PC-3 (cell line): ENCODE results near the gene MIAT. TPM values are rescaled to one million over a fixed set of nuclear protein-coding genes. Genes with fewer than 3 reads are reported as not detected.
"Not testable (repeated sequence)": the region's sequence is repeated elsewhere in the genome, so short reads cannot be mapped to it uniquely, and the experiment has no call there.

ENCODE experiments used
- ATAC-seq: fragments of 200-7000 bp; cut with Tn5 transposase; 2 replicates; pipeline ENCODE4 v1.9.1; 2020; ENCODE audit warnings: mild to moderate bottlenecking, moderate library complexity
- BruUV-seq: library from RNA; stranded (reverse); fragments of 400-500 nt; replicated peaks from 2 replicates; lab custom pipeline; 2021; lab: Mats Ljungman, UMichigan
- CTCF ChIA-PET: fragments of 300-600 bp; sonication (Branson Sonifier 250); formaldehyde crosslinking; loops from one replicate; lab custom pipeline; 2022; ENCODE audit warnings: antibody characterized with exemption; lab: Charles Lee
- POLR2A ChIA-PET: fragments of 300-600 bp; sonication (Branson Sonifier 250); formaldehyde crosslinking; loops from one replicate; lab custom pipeline; 2022; ENCODE audit warnings: antibody characterized with exemption; ENCODE audit not compliant: unreplicated experiment; lab: Charles Lee
- DNase-seq: peaks from one replicate; pipeline ENCODE4 v3.0.0-alpha.2; 2015
- H2AFZ ChIP-seq: fragments of 300-600 bp; sonication (generic); 2 replicates; pipeline ENCODE4 v1.6.0; 2016; ENCODE audit warnings: antibody characterized with exemption, low read length
- H3F3A ChIP-seq: fragments of 300-600 bp; sonication (generic); one replicate; pipeline ENCODE4 v1.6.0; 2017; ENCODE audit warnings: antibody characterized with exemption, low read length, control low read depth, mild to moderate bottlenecking; ENCODE audit not compliant: unreplicated experiment
- H3K27ac ChIP-seq: fragments of 300-600 bp; sonication (generic); 2 replicates; pipeline ENCODE4 v1.5.1; 2016; ENCODE audit warnings: mild to moderate bottlenecking, low read length
- H3K27me3 ChIP-seq: fragments of 300-600 bp; sonication (generic); 2 replicates; pipeline ENCODE4 v1.6.1; 2016; ENCODE audit warnings: low read length, mixed read lengths
- H3K36me3 ChIP-seq: fragments of 300-600 bp; sonication (generic); 2 replicates; pipeline ENCODE4 v1.6.1; 2016; ENCODE audit warnings: low read depth, mixed run types, low read length, mixed read lengths
- H3K4me1 ChIP-seq: fragments of 300-600 bp; sonication (generic); 2 replicates; pipeline ENCODE4 v1.5.1; 2016; ENCODE audit warnings: low read length; ENCODE audit not compliant: insufficient read depth
- H3K4me2 ChIP-seq: fragments of 300-600 bp; sonication (generic); 2 replicates; pipeline ENCODE4 v1.6.0; 2016; ENCODE audit warnings: low read length
- H3K4me3 ChIP-seq: fragments of 300-600 bp; sonication (generic); 2 replicates; pipeline ENCODE4 v1.5.1; 2016; ENCODE audit warnings: mild to moderate bottlenecking, low read length, mixed read lengths
- H3K79me2 ChIP-seq: fragments of 300-600 bp; sonication (generic); 2 replicates; pipeline ENCODE4 v1.6.1; 2017; ENCODE audit warnings: low read length, mixed read lengths
- H3K9ac ChIP-seq: fragments of 300-600 bp; sonication (generic); 2 replicates; pipeline ENCODE4 v1.6.0; 2016; ENCODE audit warnings: mild to moderate bottlenecking, low read length
- H3K9me2 ChIP-seq: fragments of 300-600 bp; sonication (generic); replicated peaks from 2 replicates; pipeline ENCODE4 v1.6.1; 2016; ENCODE audit warnings: mixed run types, low read length, mixed read lengths
- H3K9me3 ChIP-seq: fragments of 300-600 bp; sonication (generic); 2 replicates; pipeline ENCODE4 v1.6.1; 2016; ENCODE audit warnings: low read length, mixed read lengths
- H4K20me1 ChIP-seq: fragments of 300-600 bp; sonication (generic); 2 replicates; pipeline ENCODE4 v1.6.1; 2016; ENCODE audit warnings: low read length, mixed read lengths
- CTCF ChIP-seq: fragments of 300-600 bp; sonication (generic); conservative IDR thresholded peaks from 2 replicates; pipeline ENCODE4 v1.5.1; 2017; ENCODE audit warnings: antibody characterized with exemption, low read depth, mild to moderate bottlenecking, low read length
- EZH2 ChIP-seq: fragments of 300-600 bp; sonication (generic); IDR thresholded peaks from one replicate; pipeline ENCODE4 v1.6.1; 2017; ENCODE audit warnings: antibody characterized with exemption, mild to moderate bottlenecking, low read length; ENCODE audit not compliant: unreplicated experiment
- EZH2phosphoT487 ChIP-seq: fragments of 300-600 bp; sonication (generic); IDR thresholded peaks from 2 replicates; pipeline ENCODE4 v1.6.1; 2018; ENCODE audit warnings: mild to moderate bottlenecking, antibody characterized with exemption, low read length, borderline replicate concordance
- intact Hi-C: fragments of 100-400 bp; cut with micrococcal nuclease; formaldehyde crosslinking; loops from 2 replicates; pipeline ENCODE4 v1.9.0; 2023
- total RNA-seq: library from RNA; depleted of rRNA; stranded (reverse); fragments of >200 nt; gene quantifications from 2 replicates; pipeline ENCODE4 v1.2.3, GENCODE V29; 2014

MIAT gene
- total RNA-seq, 1 experiment from 2014 or later = 0.15 TPM

- Histone ChIP-seq H4K20me1 (no peaks in the 10 kb centered on the region; the same call in 1 of the 2 replicates), H3K27me3 (no peaks in the 10 kb centered on the region), H3K4me1 (peaks cover 8% of the 10 kb centered on the region), H3K36me3 (peaks cover 6% of the 10 kb centered on the region; the same call in 1 of the 2 replicates), H3K4me2 (no peak overlapping the region), H3K9me3 (no peaks in the 10 kb centered on the region), H3K9ac (no peak overlapping the region), H3F3A (no peaks in the 10 kb centered on the region), H3K9me2 (no peaks in the 10 kb centered on the region), H3K79me2 (no peaks in the 10 kb centered on the region), H3K4me3 (no peak overlapping the region), H2AFZ (no peak overlapping the region), H3K27ac (no peak overlapping the region)
- intact Hi-C loops = no loop called here
- ATAC-seq (peak; percentile 84), DNase-seq (peak; percentile 65)
- BruUV-seq = no TSS peak
- TF ChIP-seq CTCF (no peak), EZH2 (no peak), EZH2phosphoT487 (no peak)
- POLR2A ChIA-PET = no interaction called here
- CTCF ChIA-PET = no interaction called here
Measured at GRCh38 chr22:26702906-26703830, 45.8 kb downstream of the MIAT start.

GRCh38 chr22:26705379-26705778, 48.0 kb downstream of the MIAT start:
- POLR2A ChIA-PET, H3K27me3 ChIP-seq: not testable (repeated sequence)

GRCh38 chr22:26707090-26707489, 49.7 kb downstream of the MIAT start:
- POLR2A ChIA-PET = no interaction called here
- no peak overlapping the region for H3K4me2 ChIP-seq
- intact Hi-C loops = no loop called here
- no peak for DNase-seq
- H3F3A ChIP-seq = no peaks in the 10 kb centered on the region
- BruUV-seq = no TSS peak
- no peaks in the 10 kb centered on the region for H3K27me3 ChIP-seq
- TF ChIP-seq EZH2 (no peak), EZH2phosphoT487 (no peak), CTCF (no peak)
- H3K9ac ChIP-seq = no peak overlapping the region
- no peaks in the 10 kb centered on the region for H3K36me3 ChIP-seq
- no peak overlapping the region for H3K27ac ChIP-seq
- peaks cover 8% of the 10 kb centered on the region for H3K4me1 ChIP-seq
- H3K79me2 ChIP-seq = no peaks in the 10 kb centered on the region
- no peaks in the 10 kb centered on the region for H3K9me2 ChIP-seq
- CTCF ChIA-PET = no interaction called here
- ATAC-seq = no peak
- H3K9me3 ChIP-seq = no peaks in the 10 kb centered on the region
- H3K4me3 ChIP-seq = no peak overlapping the region
- H2AFZ ChIP-seq = no peak overlapping the region
- no peaks in the 10 kb centered on the region; the same call in 1 of the 2 replicates for H4K20me1 ChIP-seq

More at GRCh38 chr22:26705379-26705778, 48.0 kb downstream of the MIAT start:
- H3K4me2 ChIP-seq, H2AFZ ChIP-seq, H3K4me3 ChIP-seq, DNase-seq, H3F3A ChIP-seq, BruUV-seq, H3K36me3 ChIP-seq, H3K27ac ChIP-seq, intact Hi-C loops, ATAC-seq, H3K4me1 ChIP-seq, CTCF ChIA-PET, H3K79me2 ChIP-seq, H4K20me1 ChIP-seq, H3K9ac ChIP-seq, H3K9me3 ChIP-seq, H3K9me2 ChIP-seq: not testable (repeated sequence)
